H9 (cell line): ENCODE results near the gene CAPN8. TPM values are rescaled to one million over a fixed set of nuclear protein-coding genes. Genes with fewer than 3 reads are reported as not detected.

ENCODE experiments used
- DNase-seq: peaks from one replicate; pipeline ENCODE4 v3.0.0-alpha.2; 2017
- H2AFZ ChIP-seq: one replicate; pipeline ENCODE4 v1.6.1; 2013; ENCODE audit warnings: mild to moderate bottlenecking, low read length, control low read depth, moderate library complexity
- H2AK5ac ChIP-seq: 2 replicates; pipeline ENCODE4 v1.6.1; 2013; ENCODE audit warnings: low read length, control low read depth, mixed read lengths; ENCODE audit not compliant: insufficient read length
- H2BK120ac ChIP-seq: one replicate; pipeline ENCODE4 v1.6.1; 2013; ENCODE audit warnings: low read depth, mild to moderate bottlenecking, low read length, control low read depth, inconsistent platforms; ENCODE audit not compliant: poor library complexity, severe bottlenecking
- H2BK12ac ChIP-seq: 2 replicates; pipeline ENCODE4 v1.6.1; 2013; ENCODE audit warnings: low read length, control low read depth, mixed read lengths, low read depth; ENCODE audit not compliant: insufficient read length
- H2BK15ac ChIP-seq: 2 replicates; pipeline ENCODE4 v1.6.1; 2013; ENCODE audit warnings: low read depth, low read length, control low read depth
- H2BK20ac ChIP-seq: one replicate; pipeline ENCODE4 v1.6.1; 2013; ENCODE audit warnings: low read depth, mild to moderate bottlenecking, low read length, control low read depth, inconsistent platforms; ENCODE audit not compliant: poor library complexity, severe bottlenecking
- H2BK5ac ChIP-seq: 2 replicates; pipeline ENCODE4 v1.6.1; 2013; ENCODE audit warnings: low read length, control low read depth, mixed read lengths; ENCODE audit not compliant: insufficient read length
- H3K14ac ChIP-seq: 2 replicates; pipeline ENCODE4 v1.6.1; 2013; ENCODE audit warnings: low read length, control low read depth; ENCODE audit not compliant: insufficient read depth
- H3K18ac ChIP-seq: 2 replicates; pipeline ENCODE4 v1.6.1; 2013; ENCODE audit warnings: low read depth, mild to moderate bottlenecking, mixed read lengths, low read length, control low read depth; ENCODE audit not compliant: insufficient read length
- H3K23ac ChIP-seq: 2 replicates; pipeline ENCODE4 v1.6.1; 2013; ENCODE audit warnings: low read length, control low read depth, mixed read lengths, low read depth; ENCODE audit not compliant: insufficient read length
- H3K23me2 ChIP-seq: 2 replicates; pipeline ENCODE4 v1.6.1; 2013; ENCODE audit warnings: low read depth, mild to moderate bottlenecking, mixed read lengths, low read length, control low read depth; ENCODE audit not compliant: insufficient read length, poor library complexity, severe bottlenecking
- H3K27ac ChIP-seq: 2 replicates; pipeline ENCODE4 v1.5.1; 2013; ENCODE audit warnings: low read length, control low read depth, mixed read lengths, low read depth; ENCODE audit not compliant: insufficient read length
- H3K27me3 ChIP-seq: 2 replicates; pipeline ENCODE4 v1.6.1; 2013; ENCODE audit warnings: low read length, control low read depth, inconsistent platforms; ENCODE audit not compliant: insufficient read depth
- H3K4ac ChIP-seq: 2 replicates; pipeline ENCODE4 v1.6.1; 2013; ENCODE audit warnings: low read depth, mild to moderate bottlenecking, control low read depth, inconsistent platforms, low read length, moderate library complexity
- H3K4me1 ChIP-seq: 2 replicates; pipeline ENCODE4 v1.6.1; 2013; ENCODE audit warnings: low read length, control low read depth, inconsistent platforms; ENCODE audit not compliant: insufficient read depth
- H3K4me2 ChIP-seq: 2 replicates; pipeline ENCODE4 v1.6.1; 2013; ENCODE audit warnings: low read length, control low read depth, mixed read lengths; ENCODE audit not compliant: insufficient read length, insufficient read depth
- H3K56ac ChIP-seq: 2 replicates; pipeline ENCODE4 v1.6.1; 2013; ENCODE audit warnings: low read depth, mild to moderate bottlenecking, mixed read lengths, low read length, control low read depth; ENCODE audit not compliant: insufficient read length
- H3K79me1 ChIP-seq: 2 replicates; pipeline ENCODE4 v1.6.1; 2013; ENCODE audit warnings: low read depth, mild to moderate bottlenecking, moderate library complexity, low read length, control low read depth, inconsistent platforms; ENCODE audit not compliant: insufficient read depth, poor library complexity, severe bottlenecking
- H3K79me2 ChIP-seq: 2 replicates; pipeline ENCODE4 v1.6.1; 2013; ENCODE audit warnings: low read length, control low read depth, inconsistent platforms; ENCODE audit not compliant: insufficient read depth
- H3K9ac ChIP-seq: 2 replicates; pipeline ENCODE4 v1.6.1; 2013; ENCODE audit warnings: low read length, control low read depth, mixed read lengths; ENCODE audit not compliant: insufficient read length; ENCODE audit errors: extremely low read depth
- H3K9me3 ChIP-seq: one replicate; pipeline ENCODE4 v1.6.1; 2013; ENCODE audit warnings: low read depth, low read length, inconsistent platforms; ENCODE audit not compliant: control insufficient read depth
- H3T11ph ChIP-seq: one replicate; pipeline ENCODE4 v1.6.1; 2013; ENCODE audit warnings: mild to moderate bottlenecking, low read length, control low read depth, inconsistent platforms
- H4K20me1 ChIP-seq: one replicate; pipeline ENCODE4 v1.6.1; 2013; ENCODE audit not compliant: control insufficient read depth, insufficient read length, insufficient read depth
- H4K5ac ChIP-seq: 2 replicates; pipeline ENCODE4 v1.6.1; 2013; ENCODE audit warnings: low read depth, mild to moderate bottlenecking, mixed read lengths, low read length, control low read depth; ENCODE audit not compliant: insufficient read length
- H4K8ac ChIP-seq: replicated peaks from 2 replicates; pipeline ENCODE4 v1.6.1; 2013; ENCODE audit warnings: low read length, control low read depth, mixed read lengths, low read depth; ENCODE audit not compliant: insufficient read length
- H4K91ac ChIP-seq: 2 replicates; pipeline ENCODE4 v1.6.1; 2013; ENCODE audit warnings: low read depth, mild to moderate bottlenecking, moderate library complexity, mixed read lengths, low read length, control low read depth; ENCODE audit not compliant: insufficient read length
- H3K27ac Mint-ChIP-seq, 3 experiments: 2 replicates in 2 of 3; 3 replicates in 1 of 3; pipeline ENCODE4 v1.8.0; 2020 to 2021; ENCODE audit warnings: mixed read lengths in 3 of 3, mild to moderate bottlenecking in 1 of 3, moderate library complexity in 1 of 3
- H3K27me3 Mint-ChIP-seq: 2 replicates; pipeline ENCODE4 v1.8.0; 2021; ENCODE audit warnings: low read depth, mild to moderate bottlenecking, moderate library complexity, mixed read lengths
- H3K36me3 Mint-ChIP-seq, 3 experiments: 2 replicates in 2 of 3; 3 replicates in 1 of 3; pipeline ENCODE4 v1.8.0; 2020 to 2021; ENCODE audit warnings: low read depth in 3 of 3, mixed read lengths in 3 of 3; ENCODE audit not compliant: insufficient read depth in 1 of 3
- H3K4me1 Mint-ChIP-seq, 2 experiments: 2 replicates each; pipeline ENCODE4 v1.8.0; 2020; ENCODE audit warnings: mixed read lengths in 2 of 2
- H3K4me3 Mint-ChIP-seq, 2 experiments: 2 replicates in 1 of 2; 3 replicates in 1 of 2; pipeline ENCODE4 v1.8.0; 2020 to 2021; ENCODE audit warnings: mild to moderate bottlenecking in 2 of 2, mixed read lengths in 2 of 2, moderate library complexity in 1 of 2
- H3K9me3 Mint-ChIP-seq, 2 experiments: 2 replicates in 1 of 2; 3 replicates in 1 of 2; pipeline ENCODE4 v1.8.0; 2020; ENCODE audit warnings: mild to moderate bottlenecking in 2 of 2, mixed read lengths in 2 of 2, moderate library complexity in 1 of 2
- WGBS: extraction: QIAGEN DNeasy Blood & Tissue Kit; methylation state at CpG from one replicate; pipeline ENCODE4 v1.1.7; 2013; ENCODE audit warnings: missing lambda C conversion rate, low lambda C conversion rate, mixed read lengths; ENCODE audit not compliant: insufficient read length; ENCODE audit errors: extremely low coverage; 5-methylcytosine and 5-hydroxymethylcytosine counted together
- total RNA-seq: library from RNA; stranded (reverse); gene quantifications from 2 replicates; pipeline ENCODE4 v1.2.1, GENCODE V29; 2021
- TF ChIP-seq, protein P1 (sequence below): fragments of 200-600 bp; sonication (generic); conservative IDR thresholded peaks from 3 replicates; pipeline ENCODE4 v1.8.0; 2021; ENCODE audit warnings: antibody characterized with exemption, mild to moderate bottlenecking

The CAPN8 gene
- total RNA-seq, 1 experiment from 2014 or later, result not detected

- TF ChIP-seq, protein P1, sequence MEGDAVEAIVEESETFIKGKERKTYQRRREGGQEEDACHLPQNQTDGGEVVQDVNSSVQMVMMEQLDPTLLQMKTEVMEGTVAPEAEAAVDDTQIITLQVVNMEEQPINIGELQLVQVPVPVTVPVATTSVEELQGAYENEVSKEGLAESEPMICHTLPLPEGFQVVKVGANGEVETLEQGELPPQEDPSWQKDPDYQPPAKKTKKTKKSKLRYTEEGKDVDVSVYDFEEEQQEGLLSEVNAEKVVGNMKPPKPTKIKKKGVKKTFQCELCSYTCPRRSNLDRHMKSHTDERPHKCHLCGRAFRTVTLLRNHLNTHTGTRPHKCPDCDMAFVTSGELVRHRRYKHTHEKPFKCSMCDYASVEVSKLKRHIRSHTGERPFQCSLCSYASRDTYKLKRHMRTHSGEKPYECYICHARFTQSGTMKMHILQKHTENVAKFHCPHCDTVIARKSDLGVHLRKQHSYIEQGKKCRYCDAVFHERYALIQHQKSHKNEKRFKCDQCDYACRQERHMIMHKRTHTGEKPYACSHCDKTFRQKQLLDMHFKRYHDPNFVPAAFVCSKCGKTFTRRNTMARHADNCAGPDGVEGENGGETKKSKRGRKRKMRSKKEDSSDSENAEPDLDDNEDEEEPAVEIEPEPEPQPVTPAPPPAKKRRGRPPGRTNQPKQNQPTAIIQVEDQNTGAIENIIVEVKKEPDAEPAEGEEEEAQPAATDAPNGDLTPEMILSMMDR, result no peak
- peaks cover 0 to 11% (median 2%) of the 10 kb centered on the region in 3 experiments; a peak in 3 of 7 replicates for H3K36me3 Mint-ChIP-seq
- no peaks in the 10 kb centered on the region for H3K4me1 ChIP-seq
Measured at GRCh38 chr1:223641523-223642039, 23.9 kb downstream of the CAPN8 start.

More at GRCh38 chr1:223641523-223642039, 23.9 kb downstream of the CAPN8 start:
- Histone ChIP-seq H2BK12ac (no peak overlapping the region), H3K79me2 (no peaks in the 10 kb centered on the region), H3K27me3 (no peaks in the 10 kb centered on the region), H3K14ac (no peak overlapping the region), H3K23me2 (no peaks in the 10 kb centered on the region), H3K9ac (no peak overlapping the region), H4K8ac (no peak overlapping the region), H2BK5ac (no peak overlapping the region), H3K9me3 (no peaks in the 10 kb centered on the region), H3K18ac (no peak overlapping the region), H3K23ac (no peak overlapping the region), H3T11ph (no peak overlapping the region), H4K20me1 (no peaks in the 10 kb centered on the region), H2AFZ (no peak overlapping the region), H2BK15ac (no peak overlapping the region), H3K4me2 (no peak overlapping the region), H3K56ac (no peak overlapping the region), H4K5ac (no peak overlapping the region), H2BK20ac (no peak overlapping the region), H3K27ac (no peak overlapping the region), H4K91ac (no peak overlapping the region), H3K4ac (no peak overlapping the region), H3K79me1 (no peaks in the 10 kb centered on the region), H2BK120ac (no peak overlapping the region), H2AK5ac (no peak overlapping the region)
- 0 out of 2 replicates have a peak, but pooled peaks cover 6% of the 10 kb centered on the region for H3K27me3 Mint-ChIP-seq
- no peak overlapping the region for H3K4me3 Mint-ChIP-seq
- peaks cover 23 to 27% of the 10 kb centered on the region in 2 experiments for H3K4me1 Mint-ChIP-seq
- no peak for DNase-seq
- H3K9me3 Mint-ChIP-seq, result peaks cover 0 to 9% of the 10 kb centered on the region in 2 experiments; a peak in 3 of 5 replicates
- H3K27ac Mint-ChIP-seq, result no peak overlapping the region
- no CpG with 5 or more reads among the region's 7 CpGs for WGBS
